GM21528 (cell line): ENCODE data around the gene MYZAP.

Source experiments
- ATAC-seq: cut with Tn5 transposase; IDR thresholded peaks from one replicate; pipeline ENCODE4 v1.9.1; 2021; ENCODE audit warnings: mild to moderate bottlenecking, moderate library complexity; ENCODE audit not compliant: unreplicated experiment, low FRiP score

The MYZAP gene

GRCh38 chr15:57591822-57592367 is at the start of gene MYZAP:
Gene MYZAP, plus strand, starts transcription at chr15:57591904. Its CDS starts 131 bp downstream, at chr15:57592035.
- ATAC-seq = no peak

GRCh38 chr15:57542505-57542817 is 49.2 kb upstream of the MYZAP start:
- no peak for ATAC-seq

GRCh38 chr15:57544848-57545480 is 46.7 kb upstream of the MYZAP start:
- ATAC-seq = no peak

- no peak for ATAC-seq
These were observed 45.7 kb upstream of the MYZAP start for GRCh38 chr15:57545995-57546394.

- no peak for ATAC-seq
These were observed 44.4 kb upstream of the MYZAP start for GRCh38 chr15:57547243-57547755.

GRCh38 chr15:57548351-57548750 is 43.4 kb upstream of the MYZAP start:
- ATAC-seq = no peak

- no peak for ATAC-seq
These were observed 42.9 kb upstream of the MYZAP start for GRCh38 chr15:57548835-57549234.

- ATAC-seq = no peak
These were observed 41.8 kb upstream of the MYZAP start for GRCh38 chr15:57549935-57550334.

GRCh38 chr15:57550640-57551039 is 41.1 kb upstream of the MYZAP start:
- ATAC-seq = no peak

- ATAC-seq = no peak
These were observed 39.7 kb upstream of the MYZAP start for GRCh38 chr15:57551715-57552677.

GRCh38 chr15:57552678-57553334 is 38.9 kb upstream of the MYZAP start:
- no peak for ATAC-seq

- no peak for ATAC-seq
These were observed 38.2 kb upstream of the MYZAP start for GRCh38 chr15:57553526-57553925.

- ATAC-seq = no peak
These were observed 37.5 kb upstream of the MYZAP start for GRCh38 chr15:57554063-57554811.

GRCh38 chr15:57554812-57555179 is 36.9 kb upstream of the MYZAP start:
- no peak for ATAC-seq

- ATAC-seq = no peak
These were observed 36.4 kb upstream of the MYZAP start for GRCh38 chr15:57555270-57555669.

- ATAC-seq = no peak
These were observed 35.7 kb upstream of the MYZAP start for GRCh38 chr15:57556040-57556439.

- no peak for ATAC-seq
These were observed 34.4 kb upstream of the MYZAP start for GRCh38 chr15:57557267-57557666.

GRCh38 chr15:57557810-57558209 is 33.9 kb upstream of the MYZAP start:
- ATAC-seq = no peak

- no peak for ATAC-seq
These were observed 31.8 kb upstream of the MYZAP start for GRCh38 chr15:57559875-57560274.

- peak; percentile 87 for ATAC-seq
These were observed 30.5 kb upstream of the MYZAP start for GRCh38 chr15:57561041-57561711.
